A549 treated with ZK216348 at 1 μM for 4 hours (cell line): ENCODE results near the gene SOD1. TPM values are rescaled to one million over a fixed set of nuclear protein-coding genes. Genes with fewer than 3 reads are reported as not detected.

Experiments
- total RNA-seq: library from RNA; stranded (reverse); fragments of 200-300 nt; extraction: Qiagen RNA extraction; gene quantifications from 5 replicates; pipeline ENCODE4 v1.2.3, GENCODE V29; 2022; ENCODE audit warnings: low read depth

Gene SOD1
- 360 to 467 TPM (median 384 TPM) in 5 replicates for total RNA-seq

DNA sequence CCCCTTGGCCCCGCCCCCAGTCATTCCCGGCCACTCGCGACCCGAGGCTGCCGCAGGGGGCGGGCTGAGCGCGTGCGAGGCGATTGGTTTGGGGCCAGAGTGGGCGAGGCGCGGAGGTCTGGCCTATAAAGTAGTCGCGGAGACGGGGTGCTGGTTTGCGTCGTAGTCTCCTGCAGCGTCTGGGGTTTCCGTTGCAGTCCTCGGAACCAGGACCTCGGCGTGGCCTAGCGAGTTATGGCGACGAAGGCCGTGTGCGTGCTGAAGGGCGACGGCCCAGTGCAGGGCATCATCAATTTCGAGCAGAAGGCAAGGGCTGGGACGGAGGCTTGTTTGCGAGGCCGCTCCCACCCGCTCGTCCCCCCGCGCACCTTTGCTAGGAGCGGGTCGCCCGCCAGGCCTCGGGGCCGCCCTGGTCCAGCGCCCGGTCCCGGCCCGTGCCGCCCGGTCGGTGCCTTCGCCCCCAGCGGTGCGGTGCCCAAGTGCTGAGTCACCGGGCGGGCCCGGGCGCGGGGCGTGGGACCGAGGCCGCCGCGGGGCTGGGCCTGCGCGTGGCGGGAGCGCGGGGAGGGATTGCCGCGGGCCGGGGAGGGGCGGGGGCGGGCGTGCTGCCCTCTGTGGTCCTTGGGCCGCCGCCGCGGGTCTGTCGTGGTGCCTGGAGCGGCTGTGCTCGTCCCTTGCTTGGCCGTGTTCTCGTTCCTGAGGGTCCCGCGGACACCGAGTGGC lies at the start of gene SOD1:
Gene SOD1 (plus strand): TSS at position 158 of the 723 bp plus-strand sequence. CDS start 77 bp downstream, at position 235.

Other genes starting within 250 kb of the SOD1 start
- gene SCAF4, start 72.4 kb downstream of the SOD1 start, total RNA-seq = 17.5 to 21.9 TPM (median 18.8 TPM) in 5 replicates
- gene HUNK, start 213.3 kb downstream of the SOD1 start, total RNA-seq = 1.2 to 2.6 TPM (median 1.4 TPM) in 5 replicates